Stimulated activated CD4-positive, alpha-beta T cell treated with anti-CD3 and anti-CD28 coated beads, Interleukin-4, amount 100 ng/mL, for 4 hours (primary cell): ENCODE measurements around the gene ZSCAN2.
A peak's percentile ranks its signal among the peaks of the same experiment; 100 is the strongest.
"Not testable (repeated sequence)": the region's sequence is repeated elsewhere in the genome, so short reads cannot be mapped to it uniquely, and the experiment has no call there.

ENCODE experiments used
- DNase-seq, 2 experiments: peaks; one replicate each; pipeline ENCODE4 v3.0.0-alpha.2; 2020

Gene ZSCAN2

GRCh38 chr15:84600687-84601554 is at the start of gene ZSCAN2:
Gene ZSCAN2 (plus strand): TSS chr15:84601009. CDS start chr15:84603928, 2,919 bp downstream.
- peak; percentile 91 for DNase-seq

GRCh38 chr15:84551624-84552023 is 49.2 kb upstream of the ZSCAN2 start:
- not testable (repeated sequence) for DNase-seq

DNA sequence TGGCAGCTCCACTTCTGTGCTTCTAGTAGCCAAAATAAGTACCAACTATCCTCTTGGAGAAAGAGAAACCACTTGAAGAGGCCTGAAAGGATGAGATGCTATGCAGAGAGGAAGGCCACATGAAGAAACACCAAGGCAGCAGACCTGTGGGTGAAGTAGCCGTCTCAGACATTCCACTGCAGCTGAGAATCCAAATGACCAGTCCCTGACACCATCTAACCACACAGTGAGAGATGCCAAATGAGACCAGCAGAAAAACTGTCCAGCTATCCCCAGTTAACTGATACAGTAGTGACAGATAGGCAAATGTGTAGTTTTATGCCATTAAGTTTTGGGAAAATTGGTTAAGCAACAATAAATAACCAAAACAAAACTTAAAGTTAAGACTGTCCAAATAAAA is 47.9 kb upstream of the ZSCAN2 start:
- no peak for DNase-seq

DNA sequence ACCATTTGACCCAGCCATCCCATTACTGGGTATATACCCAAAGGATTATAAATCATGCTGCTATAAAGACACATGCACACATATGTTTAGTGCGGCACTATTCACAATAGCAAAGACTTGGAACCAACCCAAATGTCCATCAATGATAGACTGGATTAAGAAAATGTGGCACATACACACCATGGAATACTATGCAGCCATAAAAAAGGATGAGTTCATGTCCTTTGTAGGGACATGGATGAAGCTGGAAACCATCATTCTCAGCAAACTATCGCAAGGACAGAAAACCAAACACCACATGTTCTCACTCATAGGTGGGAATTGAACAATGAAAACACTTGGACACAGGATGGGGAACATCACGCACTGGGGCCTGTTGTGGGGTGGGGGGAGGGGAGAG is 44.1 kb upstream of the ZSCAN2 start:
- DNase-seq: not testable (repeated sequence)

DNA sequence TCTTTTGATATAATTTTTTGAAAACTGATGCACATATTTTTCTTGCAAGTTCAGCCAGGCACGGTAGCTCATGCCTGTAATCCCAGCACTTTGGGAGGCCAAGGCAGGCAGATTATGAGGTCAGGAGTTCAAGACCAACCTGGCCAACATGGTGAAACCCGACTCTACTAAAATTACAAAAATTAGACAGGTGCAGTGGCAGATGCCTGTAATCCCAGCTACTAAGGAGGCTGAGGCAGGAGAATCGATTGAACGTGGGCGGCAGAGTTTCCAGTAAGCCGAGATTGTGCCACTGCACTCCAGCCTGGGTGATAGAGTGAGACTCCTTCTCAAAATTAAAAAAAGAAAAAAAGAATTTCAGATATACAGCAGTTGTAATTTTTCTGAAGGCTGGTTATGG is 32.8 kb upstream of the ZSCAN2 start:
- not testable (repeated sequence) for DNase-seq

GRCh38 chr15:84570164-84570735 is 30.6 kb upstream of the ZSCAN2 start:
- peak; percentile 32 to 46 for DNase-seq

DNA sequence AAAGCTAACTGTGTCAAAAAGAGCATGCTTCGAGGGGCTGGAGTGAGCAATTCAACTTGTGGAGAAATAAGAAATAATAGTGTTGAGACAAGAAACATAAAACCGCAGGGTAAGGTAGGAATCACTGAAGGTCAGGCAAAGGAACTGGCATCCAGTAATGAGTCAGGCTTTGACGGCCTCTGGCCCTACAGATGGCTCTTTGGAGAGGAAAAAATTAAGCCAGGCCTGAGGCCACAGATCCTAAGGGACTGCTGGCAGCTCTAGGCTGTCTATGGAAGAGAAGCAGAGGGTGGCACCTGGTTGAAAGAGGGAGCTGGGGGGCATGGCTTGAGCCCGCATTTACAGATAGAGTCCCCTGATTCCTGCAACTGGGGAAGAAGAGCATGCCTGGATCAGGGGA is 28.6 kb upstream of the ZSCAN2 start:
- no peak for DNase-seq

GRCh38 chr15:84575493-84575892 is 25.3 kb upstream of the ZSCAN2 start:
- DNase-seq: no peak

GRCh38 chr15:84577891-84578290 is 22.9 kb upstream of the ZSCAN2 start:
- DNase-seq: not testable (repeated sequence)

DNA sequence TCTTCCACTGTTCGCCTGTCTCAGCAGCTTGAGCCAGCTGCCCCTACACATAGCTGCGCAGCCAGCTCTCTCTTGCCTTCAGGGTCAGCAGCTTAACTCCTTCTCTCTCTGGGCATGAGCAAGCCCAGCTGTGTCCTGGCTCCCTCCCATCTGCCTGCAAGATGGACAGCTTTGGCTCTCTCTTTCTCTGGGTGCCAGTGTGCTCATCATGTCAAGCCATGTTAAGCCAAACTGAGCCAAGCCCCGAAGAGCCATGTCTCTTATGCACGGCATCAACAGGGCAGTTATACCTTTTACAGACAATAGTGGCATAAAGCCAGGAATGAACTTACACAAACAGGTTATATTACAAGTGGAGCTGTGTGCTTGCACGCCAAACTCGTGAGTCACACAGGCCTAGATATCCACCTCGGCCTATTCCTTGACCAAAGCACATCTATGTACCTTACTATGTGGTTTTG is 21.5 kb upstream of the ZSCAN2 start:
- not testable (repeated sequence) for DNase-seq

DNA sequence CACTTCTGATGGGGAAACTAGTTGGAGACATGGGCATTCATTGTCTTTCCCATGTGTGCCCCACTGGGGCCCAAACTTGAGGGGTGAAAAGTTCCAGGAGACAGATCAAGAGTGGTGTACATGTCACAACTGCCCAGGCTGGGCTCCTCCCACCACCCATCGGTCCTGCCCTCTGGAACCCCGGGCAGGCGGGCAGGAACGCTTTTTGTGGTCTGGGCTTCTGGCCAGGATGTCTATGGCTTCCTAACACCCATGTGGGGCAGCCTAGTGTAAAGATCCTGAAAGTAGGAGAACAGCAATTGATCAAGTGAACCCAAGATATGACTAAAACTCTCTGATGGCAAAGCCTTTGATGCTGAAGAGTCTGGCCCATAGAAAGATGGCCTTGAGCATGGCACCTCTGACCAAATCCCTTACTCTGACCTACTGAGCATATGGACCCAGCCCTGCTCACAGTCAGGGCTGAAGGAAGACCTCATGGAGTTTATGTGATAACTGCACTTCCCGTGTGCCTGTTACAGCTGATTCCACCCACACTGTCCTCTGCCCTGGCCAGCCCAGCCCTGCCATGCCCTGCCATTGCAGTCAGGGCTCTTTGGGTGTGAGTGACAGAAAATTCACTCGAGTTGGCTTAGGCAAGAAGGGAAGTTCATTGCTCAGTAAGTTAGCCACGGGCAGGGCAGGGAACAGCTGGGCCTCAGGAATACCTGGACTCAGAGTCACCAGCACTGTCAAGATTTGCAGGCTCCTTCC is 19.0 kb upstream of the ZSCAN2 start:
- not testable (repeated sequence) for DNase-seq

DNA sequence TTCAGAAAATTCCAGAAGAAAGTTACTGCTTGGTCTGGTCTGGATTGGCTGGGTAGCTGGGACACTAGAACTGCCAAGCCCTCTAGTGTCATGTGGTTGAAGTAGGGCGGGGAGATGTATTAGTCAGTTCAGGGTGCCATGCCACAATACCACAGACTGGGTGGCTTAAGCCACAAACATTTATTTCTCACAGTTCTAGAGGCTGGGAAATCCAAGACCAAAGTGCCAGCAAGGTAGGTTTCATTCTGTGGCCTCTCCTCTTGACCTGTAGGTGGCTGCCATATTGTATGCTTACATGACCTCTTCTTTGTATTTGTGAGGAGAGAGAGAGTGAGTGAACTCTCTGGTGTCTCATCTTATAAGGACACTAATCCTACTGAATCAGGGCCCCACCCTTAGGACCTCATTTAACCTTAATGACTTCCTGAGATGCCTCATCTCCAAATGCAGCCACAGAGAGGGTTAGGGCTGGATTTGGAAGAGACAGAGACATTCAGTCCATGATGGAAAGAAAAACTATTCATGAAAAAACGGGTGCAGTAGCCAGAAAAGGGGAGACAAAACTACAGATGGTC is 18.1 kb upstream of the ZSCAN2 start:
- DNase-seq: no peak

GRCh38 chr15:84583921-84584320 is 16.9 kb upstream of the ZSCAN2 start:
- DNase-seq: not testable (repeated sequence)

- DNase-seq: no peak
Observed at GRCh38 chr15:84586696-84587095, 14.1 kb upstream of the ZSCAN2 start.

DNA sequence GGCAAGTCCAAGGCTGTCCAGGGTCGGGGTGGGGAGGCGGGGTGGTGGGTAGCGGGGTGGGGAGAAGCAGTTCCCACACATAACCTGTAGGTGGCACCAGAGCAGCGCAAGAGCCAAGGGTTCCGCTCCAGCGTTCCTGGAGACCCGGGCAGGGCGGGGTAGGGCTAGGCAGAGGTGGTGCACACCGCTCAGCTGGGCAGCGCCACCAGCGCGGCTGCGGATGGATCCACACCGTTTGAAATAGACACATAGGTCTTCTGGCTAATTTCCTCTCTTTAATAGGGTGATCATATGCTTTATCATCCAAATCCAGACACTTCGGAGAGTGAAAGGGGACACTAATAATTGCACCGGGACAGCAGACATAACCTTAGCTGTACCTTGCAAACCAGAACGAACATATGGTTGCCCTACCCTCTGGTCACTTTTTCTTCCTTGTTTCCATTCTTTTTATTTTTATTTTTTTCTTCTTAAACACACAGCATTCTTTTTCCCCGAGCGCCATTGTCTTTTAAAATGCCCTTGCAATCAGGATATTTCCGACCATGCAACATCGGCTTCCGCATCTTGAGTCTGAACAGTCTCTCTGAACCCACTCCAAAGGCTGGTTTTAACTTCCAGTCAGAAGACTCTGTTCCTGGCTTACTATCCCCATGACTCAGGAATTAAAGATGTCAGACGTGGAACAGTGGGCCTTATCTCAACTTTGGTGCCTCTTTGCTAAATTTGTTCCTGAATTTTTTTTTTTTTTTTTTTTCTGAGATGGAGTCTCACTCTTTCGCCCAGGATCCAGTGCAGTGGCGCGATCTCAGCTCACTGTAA is 12.5 kb upstream of the ZSCAN2 start:
- DNase-seq: peak; percentile 76 to 80

DNA sequence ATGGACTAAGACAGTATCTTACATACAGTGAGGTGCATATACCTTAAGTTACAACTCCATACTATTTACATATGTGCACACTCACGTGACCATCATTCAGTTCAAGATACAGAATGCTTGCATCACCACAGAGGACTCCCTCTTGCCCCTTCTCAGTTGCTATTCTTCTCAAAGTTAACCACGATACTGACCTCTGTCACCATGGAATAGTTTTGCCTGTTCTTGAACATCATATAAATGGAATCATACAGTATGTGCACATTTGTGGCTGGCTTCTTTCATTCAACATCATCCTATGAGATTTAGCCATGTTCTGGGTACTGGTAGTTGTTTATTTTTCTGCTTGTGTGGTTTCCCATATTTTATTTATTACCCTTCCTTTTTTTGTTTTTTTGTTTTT is 10.4 kb upstream of the ZSCAN2 start:
- DNase-seq: no peak

DNA sequence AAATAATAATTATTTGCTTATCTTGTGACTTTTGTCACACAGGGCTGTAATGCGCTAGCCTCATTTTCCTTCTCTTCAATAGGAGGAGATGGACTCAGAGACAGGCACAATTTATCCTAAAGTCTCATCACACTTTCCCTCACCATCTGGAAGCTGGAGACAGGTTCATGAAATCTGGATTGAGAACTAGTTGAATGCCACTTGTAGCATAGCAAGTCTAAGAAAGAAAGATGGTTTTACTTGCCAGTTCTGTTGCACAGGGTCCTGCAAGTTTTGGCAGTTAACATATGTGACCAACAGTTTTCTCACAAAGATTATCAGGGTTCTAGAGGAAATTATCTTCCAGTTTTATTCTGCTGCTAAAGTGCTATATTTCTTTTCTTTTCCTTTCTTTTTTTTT is 9.0 kb upstream of the ZSCAN2 start:
- no peak for DNase-seq

DNA sequence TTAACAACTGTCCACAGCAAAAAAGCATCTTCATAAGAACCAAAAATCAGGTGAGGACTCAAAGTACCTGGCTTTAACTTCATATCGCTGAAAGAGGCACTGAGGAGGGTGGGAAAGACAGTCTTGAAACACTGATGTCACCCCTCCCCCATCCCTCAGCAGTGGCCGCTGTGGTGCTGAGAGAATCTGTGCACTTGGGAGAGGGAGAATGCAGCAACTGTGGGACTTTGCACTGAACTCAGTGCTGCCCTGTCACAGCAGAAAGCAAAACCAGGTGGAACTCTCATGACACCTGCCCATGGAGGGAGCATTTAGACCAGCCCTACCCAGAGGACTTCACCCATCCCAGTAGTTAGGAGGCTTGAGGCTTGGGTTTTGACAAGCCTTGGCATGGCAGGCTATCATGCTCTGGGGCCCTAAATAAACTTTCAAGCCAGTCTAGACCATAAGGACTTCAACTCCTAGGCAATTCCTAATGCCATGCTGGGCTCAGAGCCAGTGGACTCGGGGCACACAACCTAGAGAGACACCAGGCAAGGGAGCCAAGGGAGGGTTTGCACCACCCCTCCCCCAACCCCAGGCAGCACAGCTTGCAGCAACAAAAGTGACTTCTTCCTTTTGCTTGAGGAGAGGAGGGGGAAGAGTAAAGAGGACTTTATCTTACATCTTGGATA is 6.1 kb upstream of the ZSCAN2 start:
- no peak for DNase-seq

DNA sequence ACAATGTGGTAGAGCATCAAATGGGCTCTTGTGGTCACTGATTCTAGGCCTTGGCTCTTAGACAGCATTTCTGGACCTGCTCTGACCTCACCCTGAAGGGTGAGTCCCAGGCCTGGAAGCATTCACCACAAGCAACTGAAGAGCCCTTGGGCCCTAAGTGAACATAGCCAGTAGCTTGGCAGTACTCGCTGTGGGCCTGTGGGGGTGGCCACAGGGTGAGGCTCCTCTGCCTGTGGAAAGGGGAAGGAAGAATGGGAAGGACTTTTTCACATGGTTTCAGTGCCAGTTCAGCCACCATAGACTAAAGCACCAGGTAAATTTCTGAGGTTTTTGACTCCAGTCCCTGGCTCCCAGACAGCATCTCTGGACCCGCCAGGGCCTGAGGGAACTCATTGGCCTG is 5.1 kb upstream of the ZSCAN2 start:
- no peak for DNase-seq

DNA sequence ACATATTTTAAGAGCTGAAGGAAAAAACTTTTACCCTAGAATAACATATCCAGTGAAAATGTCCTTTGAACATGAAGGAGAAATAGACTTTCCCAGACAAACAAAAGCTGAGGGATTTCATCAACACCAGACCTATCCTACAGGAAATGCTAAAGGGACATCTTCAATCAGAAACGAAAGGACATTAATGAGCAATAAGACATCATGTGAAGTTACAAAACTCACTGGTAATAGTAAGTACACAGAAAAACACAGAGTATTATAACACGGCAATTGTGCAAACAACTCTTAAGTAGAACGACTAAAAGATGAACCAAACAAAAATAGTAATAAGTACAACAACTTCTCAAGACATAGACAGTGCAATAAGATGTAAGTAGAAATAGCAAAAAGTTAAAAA is 3.5 kb upstream of the ZSCAN2 start:
- DNase-seq: no peak

GRCh38 chr15:84598250-84598649 is 2.6 kb upstream of the ZSCAN2 start:
- no peak for DNase-seq

- DNase-seq: no peak
Observed at GRCh38 chr15:84598993-84599392, 1.8 kb upstream of the ZSCAN2 start.
